Suprapubic skin (tissue), 4 donors: ENCODE data around the gene EIF1AY.

Experiments
- CTCF ChIP-seq, 2 donors: fragments of 200-600 bp in 1 of 2; fragments of 450-650 bp in 1 of 2; sonication (generic) in 1 of 2; IDR thresholded peaks; one replicate each; pipeline ENCODE4 v1.5.1; 2016 to 2019; ENCODE audit warnings: antibody characterized with exemption in 2 of 2, mild to moderate bottlenecking in 1 of 2, moderate library complexity in 1 of 2
- EP300 ChIP-seq: sonication (generic); formaldehyde crosslinking; IDR thresholded peaks from one replicate; pipeline ENCODE4 v1.6.1; 2017; ENCODE audit warnings: antibody characterized with exemption
- POLR2A ChIP-seq, 2 donors: fragments of 450-650 bp; IDR thresholded peaks; one replicate each; pipeline ENCODE4 v1.6.1; 2017; ENCODE audit warnings: antibody characterized with exemption in 2 of 2, mild to moderate bottlenecking in 2 of 2, moderate library complexity in 2 of 2
- POLR2AphosphoS5 ChIP-seq, 3 donors: sonication (generic); formaldehyde crosslinking; IDR thresholded peaks; one replicate each; pipeline ENCODE4 v1.6.1; 2017; ENCODE audit warnings: antibody characterized with exemption in 3 of 3

DNA sequence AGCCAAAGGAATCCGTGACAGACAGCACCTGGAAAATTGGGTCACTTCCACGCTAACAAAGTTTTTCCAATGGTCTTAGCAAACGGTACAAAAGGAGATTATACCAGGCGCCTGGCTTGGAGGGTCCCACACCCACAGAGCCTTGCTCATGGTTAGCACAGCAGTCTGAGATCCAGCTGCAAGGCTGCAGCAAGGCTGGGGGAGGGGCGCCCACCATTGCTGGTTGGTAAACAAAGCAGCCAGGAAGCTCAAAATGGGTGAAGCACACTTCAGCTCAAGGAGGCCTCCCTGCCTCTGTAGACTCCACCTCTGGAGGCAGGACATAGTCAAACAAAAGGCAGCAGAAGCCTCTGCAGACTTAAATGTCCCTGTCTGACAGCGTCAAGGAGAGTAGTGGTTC, 47.1 kb upstream of the EIF1AY start:
- TF ChIP-seq CTCF (IDR thresholded peaks at IDR 0.05) = no peak
- TF ChIP-seq POLR2A (IDR thresholded peaks at IDR 0.05) = no peak
- no peak for TF ChIP-seq POLR2AphosphoS5 (IDR thresholded peaks at IDR 0.05)
- no peak for TF ChIP-seq EP300
